GM10266 (cell line): ENCODE measurements around the gene CARD10.
A peak's percentile ranks its signal among the peaks of the same experiment; 100 is the strongest.

Source experiments
- DNase-seq: peaks from one replicate; pipeline ENCODE4 v3.0.0; 2012; ENCODE audit errors: extremely low spot score
- CTCF ChIP-seq: IDR thresholded peaks from 2 replicates; pipeline ENCODE4 v1.5.1; 2012; ENCODE audit warnings: mild to moderate bottlenecking, low read depth; ENCODE audit not compliant: control insufficient read depth, insufficient read depth; ENCODE audit errors: missing control alignments

CARD10 gene

GRCh38 chr22:37499027-37499707 lies 20.0 kb downstream of the CARD10 start:
- no peak for TF ChIP-seq CTCF
- no peak for DNase-seq

- TF ChIP-seq CTCF: peak; percentile 73
- peak; percentile 84 for DNase-seq
Observed at GRCh38 chr22:37498289-37498909, 20.8 kb downstream of the CARD10 start.

DNA sequence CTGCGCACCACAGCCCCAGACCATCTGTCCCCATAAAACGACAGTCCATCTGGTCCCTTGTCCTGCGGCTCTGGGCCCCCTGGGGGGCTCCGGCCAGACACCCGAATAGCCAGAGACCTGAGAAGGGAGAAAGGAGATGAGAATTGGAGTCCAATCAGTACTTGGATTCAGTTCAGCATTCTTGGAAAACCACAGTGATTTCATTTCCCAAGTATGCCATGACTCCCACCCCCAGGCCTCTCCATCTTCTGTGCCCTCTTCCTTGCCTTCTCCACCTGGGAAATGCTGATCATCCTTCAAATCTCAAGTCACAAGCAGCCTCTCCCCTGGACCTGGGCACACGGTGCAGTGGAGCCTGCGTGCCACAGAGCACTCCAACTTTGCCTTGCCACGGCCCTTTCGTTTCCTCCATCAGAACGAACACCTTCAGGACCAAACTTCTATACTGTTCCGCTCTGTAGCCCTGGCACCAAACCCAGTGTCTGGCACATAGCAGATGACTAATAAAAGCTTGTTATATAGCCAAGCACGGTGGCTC lies 22.1 kb downstream of the CARD10 start:
- TF ChIP-seq CTCF: no peak
- no peak for DNase-seq

GRCh38 chr22:37496651-37497050 lies 22.6 kb downstream of the CARD10 start:
- no peak for DNase-seq
- no peak for TF ChIP-seq CTCF

GRCh38 chr22:37493979-37494378 lies 25.2 kb downstream of the CARD10 start:
- TF ChIP-seq CTCF: no peak
- no peak for DNase-seq

DNA sequence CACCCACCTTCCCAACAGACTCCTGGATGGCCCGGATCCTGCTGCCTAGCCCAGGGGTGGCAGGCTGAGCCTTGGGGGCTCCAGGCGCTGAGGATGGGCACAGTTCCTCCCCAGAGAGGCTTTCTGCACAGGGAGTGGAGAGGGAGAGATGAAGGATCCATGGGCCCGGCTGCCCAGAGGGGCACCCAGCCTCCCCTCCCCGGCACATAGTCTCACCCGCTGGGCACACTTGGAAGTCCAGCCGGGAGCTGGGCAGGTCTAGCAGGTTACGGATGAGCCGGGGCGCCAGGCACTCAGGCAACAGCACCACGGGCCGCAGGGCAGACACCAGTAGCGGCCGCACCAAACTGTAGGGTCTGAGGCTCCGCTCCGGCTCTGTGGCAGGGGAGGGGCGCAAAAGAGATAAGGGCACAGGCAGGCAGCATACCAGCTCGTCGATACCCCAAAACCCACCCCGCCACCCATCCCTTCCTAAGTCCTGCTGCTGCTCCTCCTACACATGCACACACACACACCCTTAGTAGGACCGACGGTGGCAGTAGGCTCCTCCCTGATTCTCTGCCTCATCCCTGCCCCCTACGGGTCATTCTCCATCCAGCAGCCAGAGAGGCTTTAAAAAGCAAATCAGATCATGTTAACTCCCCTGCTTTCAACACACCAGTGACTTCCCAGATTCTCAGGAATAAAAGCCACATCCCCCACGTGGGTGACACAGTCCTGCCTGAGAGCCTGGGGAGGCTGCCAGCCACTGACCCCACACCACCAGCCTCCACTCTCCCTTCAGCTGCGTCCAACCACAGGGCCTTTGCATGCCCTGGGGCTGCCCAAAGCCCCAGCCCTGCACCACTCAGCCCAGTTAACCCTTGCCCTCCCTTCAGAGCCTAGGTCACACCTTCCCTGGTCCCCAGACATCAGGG lies 26.5 kb downstream of the CARD10 start:
- peak; percentile 74 for DNase-seq
- peak; percentile 61 for TF ChIP-seq CTCF
